Measurements from ENCODE around the gene RTTN. TPM values are rescaled to one million over a fixed set of nuclear protein-coding genes. Genes with fewer than 3 reads are reported as not detected.

RTTN gene
- total and polyA plus RNA-seq, 2 experiments from 2014 or later, result 7.2 to 31.0 TPM

- no peak overlapping the region for H3K27ac ChIP-seq (ENCODE audit: low read depth)
- Mint-ChIP-seq H3K27me3 (ENCODE audit: insufficient read depth, low read depth, poor library complexity) (no peaks in the 10 kb centered on the region), H3K27ac (peak overlapping the region; percentile 14; the same call in 1 of the 2 replicates), H3K36me3 (ENCODE audit: low read depth) (peaks cover 3% of the 10 kb centered on the region; the same call in 1 of the 3 replicates), H3K9me3 (peaks cover 3% of the 10 kb centered on the region; the same call in 1 of the 3 replicates), H3K4me3 (no peak overlapping the region), H3K4me1 (peaks cover 25% of the 10 kb centered on the region)
- DNase-seq (ENCODE audit: low spot score) (no peak), ATAC-seq (peak; percentile 73)
- H3F3A ChIP-seq (replicated peaks; ENCODE audit: low read depth), result no peaks in the 10 kb centered on the region
- H3K79me2 ChIP-seq (replicated peaks; ENCODE audit: insufficient read depth), result no peaks in the 10 kb centered on the region
- H2AFZ ChIP-seq, result no peak overlapping the region
- H3K4me2 ChIP-seq, result peak overlapping the region; percentile 44
- no peaks in the 10 kb centered on the region for H3K27me3 ChIP-seq (ENCODE audit: insufficient read depth)
- no peaks in the 10 kb centered on the region for H4K20me1 ChIP-seq (replicated peaks; ENCODE audit: insufficient read depth)
- TF ChIP-seq NANOG (IDR thresholded peaks at IDR 0.05; ENCODE audit: borderline replicate concordance) (no peak), STAT1 (IDR thresholded peaks at IDR 0.05; ENCODE audit: unreplicated experiment) (no peak)
- H3K9me2 ChIP-seq (ENCODE audit: insufficient read depth), result peaks cover 7% of the 10 kb centered on the region; the same call in 1 of the 2 replicates
- H3K36me3 ChIP-seq (ENCODE audit: insufficient read depth), result no peaks in the 10 kb centered on the region
- H3K4me3 ChIP-seq, result no peak overlapping the region
- H3K4me1 ChIP-seq (ENCODE audit: insufficient read depth), result peaks cover 20% of the 10 kb centered on the region
Observed at GRCh38 chr18:69995774-69996173, 209.7 kb downstream of the RTTN start.

GRCh38 chr18:69992776-69993175 lies 212.7 kb downstream of the RTTN start:
- Histone ChIP-seq H3K36me3 (ENCODE audit: insufficient read depth) (no peaks in the 10 kb centered on the region), H4K20me1 (replicated peaks; ENCODE audit: insufficient read depth) (no peaks in the 10 kb centered on the region), H3K27me3 (ENCODE audit: insufficient read depth) (no peaks in the 10 kb centered on the region), H3K27ac (ENCODE audit: low read depth) (no peak overlapping the region), H3K4me1 (ENCODE audit: insufficient read depth) (peaks cover 19% of the 10 kb centered on the region), H3F3A (replicated peaks; ENCODE audit: low read depth) (no peaks in the 10 kb centered on the region), H3K4me2 (no peak overlapping the region), H2AFZ (no peak overlapping the region), H3K9me2 (ENCODE audit: insufficient read depth) (peaks cover 7% of the 10 kb centered on the region; the same call in 1 of the 2 replicates), H3K4me3 (no peak overlapping the region), H3K79me2 (replicated peaks; ENCODE audit: insufficient read depth) (no peaks in the 10 kb centered on the region)
- DNase-seq (ENCODE audit: low spot score), result no peak
- no peak overlapping the region for H3K27ac Mint-ChIP-seq
- peaks cover 24% of the 10 kb centered on the region for H3K4me1 Mint-ChIP-seq
- H3K4me3 Mint-ChIP-seq, result no peak overlapping the region
- no peak for TF ChIP-seq CTCF (conservative IDR thresholded peaks at IDR 0.05; ENCODE audit: low read depth in 2 of 2)
- ATAC-seq, result no peak
- no peaks in the 10 kb centered on the region for H3K27me3 Mint-ChIP-seq (ENCODE audit: insufficient read depth, low read depth, poor library complexity)
- peaks cover 3% of the 10 kb centered on the region; the same call in 1 of the 3 replicates for H3K9me3 Mint-ChIP-seq
- H3K36me3 Mint-ChIP-seq (ENCODE audit: low read depth), result peaks cover 3% of the 10 kb centered on the region; the same call in 2 of the 3 replicates

- Mint-ChIP-seq H3K27me3 (ENCODE audit: insufficient read depth, low read depth, poor library complexity) (peaks cover 2% of the 10 kb centered on the region), H3K4me3 (no peak overlapping the region), H3K36me3 (ENCODE audit: low read depth) (peaks cover 7% of the 10 kb centered on the region; the same call in 2 of the 3 replicates), H3K4me1 (peaks cover 4% of the 10 kb centered on the region; the same call in 1 of the 3 replicates), H3K9me3 (peaks cover 3% of the 10 kb centered on the region; the same call in 1 of the 3 replicates), H3K27ac (no peak overlapping the region)
- Histone ChIP-seq H3K36me3 (ENCODE audit: insufficient read depth) (no peaks in the 10 kb centered on the region), H3K4me2 (no peak overlapping the region), H3K79me2 (replicated peaks; ENCODE audit: insufficient read depth) (no peaks in the 10 kb centered on the region), H3K4me1 (ENCODE audit: insufficient read depth) (peaks cover 4% of the 10 kb centered on the region), H3K27me3 (ENCODE audit: insufficient read depth) (no peaks in the 10 kb centered on the region), H3K27ac (ENCODE audit: low read depth) (no peak overlapping the region), H4K20me1 (replicated peaks; ENCODE audit: insufficient read depth) (no peaks in the 10 kb centered on the region), H3K4me3 (no peak overlapping the region), H3K9me2 (ENCODE audit: insufficient read depth) (peaks cover 6% of the 10 kb centered on the region), H3F3A (replicated peaks; ENCODE audit: low read depth) (no peaks in the 10 kb centered on the region), H2AFZ (no peak overlapping the region)
- DNase-seq (ENCODE audit: low spot score) (no peak), ATAC-seq (no peak)
- TF ChIP-seq ZNF331 (CRISPR knock-in tag; IDR thresholded peaks at IDR 0.05; ENCODE audit: low read depth) (no peak), REST (IDR thresholded peaks at IDR 0.05; ENCODE audit: unreplicated experiment) (no peak), EZH2 (IDR thresholded peaks at IDR 0.05; ENCODE audit: low read depth, unreplicated experiment) (no peak)
Observed at GRCh38 chr18:69987870-69988269, 217.6 kb downstream of the RTTN start.

All from GM23338 (cell line).